WTC11 (cell line): ENCODE data around the gene CHST7.
"Not testable (repeated sequence)": the region's sequence is repeated elsewhere in the genome, so short reads cannot be mapped to it uniquely, and the experiment has no call there.

Source experiments
- ARID4B ChIP-seq: sonication (generic); formaldehyde crosslinking; IDR thresholded peaks from 2 replicates; pipeline ENCODE4 v1.8.0; 2023; ENCODE audit warnings: missing genetic modification reagents, mild to moderate bottlenecking, borderline replicate concordance
- ATF1 ChIP-seq: sonication (generic); formaldehyde crosslinking; IDR thresholded peaks from 2 replicates; pipeline ENCODE4 v1.8.1; 2023; ENCODE audit warnings: mild to moderate bottlenecking, moderate library complexity, missing genetic modification reagents
- CBFB ChIP-seq: sonication (generic); formaldehyde crosslinking; IDR thresholded peaks from 2 replicates; pipeline ENCODE4 v1.8.1; 2022; ENCODE audit warnings: mild to moderate bottlenecking, low read depth, missing genetic modification reagents
- E2F4 ChIP-seq: sonication (generic); formaldehyde crosslinking; IDR thresholded peaks from 2 replicates; pipeline ENCODE4 v1.8.1; 2022; ENCODE audit warnings: low read depth, mild to moderate bottlenecking, moderate library complexity, missing genetic modification reagents, borderline replicate concordance
- ELF4 ChIP-seq: sonication (generic); formaldehyde crosslinking; IDR thresholded peaks from 2 replicates; pipeline ENCODE4 v1.8.1; 2022; ENCODE audit warnings: low read depth, mild to moderate bottlenecking, moderate library complexity, missing genetic modification reagents
- SP1 ChIP-seq: sonication (generic); formaldehyde crosslinking; conservative IDR thresholded peaks from 2 replicates; pipeline ENCODE4 v1.8.1; 2022; ENCODE audit warnings: missing genetic modification reagents
- ZBTB21 ChIP-seq: sonication (generic); formaldehyde crosslinking; IDR thresholded peaks from 2 replicates; pipeline ENCODE4 v1.8.1; 2023; ENCODE audit warnings: mild to moderate bottlenecking, missing genetic modification reagents, borderline replicate concordance
- ZNF317 ChIP-seq: sonication (generic); formaldehyde crosslinking; IDR thresholded peaks from 2 replicates; pipeline ENCODE4 v1.8.1; 2023; ENCODE audit warnings: low read depth, mild to moderate bottlenecking, moderate library complexity, missing genetic modification reagents, borderline replicate concordance
- ZNF512 ChIP-seq: sonication (generic); formaldehyde crosslinking; IDR thresholded peaks from 2 replicates; pipeline ENCODE4 v1.8.1; 2022; ENCODE audit warnings: missing genetic modification reagents, borderline replicate concordance
- TF ChIP-seq, protein P1 (sequence below): fragments of 200-600 bp; IDR thresholded peaks from 2 replicates; pipeline ENCODE4 v1.8.0; 2022; ENCODE audit warnings: antibody characterized with exemption
- TF ChIP-seq, protein P2 (sequence below): sonication (generic); formaldehyde crosslinking; conservative IDR thresholded peaks from 2 replicates; pipeline ENCODE4 v1.8.1; 2023; ENCODE audit warnings: mild to moderate bottlenecking, low read depth, missing genetic modification reagents, moderate library complexity
- TF ChIP-seq, protein P3 (sequence below): sonication (generic); formaldehyde crosslinking; IDR thresholded peaks from 2 replicates; pipeline ENCODE4 v1.8.0; 2022; ENCODE audit warnings: mild to moderate bottlenecking, missing genetic modification reagents
- TF ChIP-seq, protein P4 (sequence below): sonication (generic); formaldehyde crosslinking; IDR thresholded peaks from 2 replicates; pipeline ENCODE4 v1.8.1; 2023; ENCODE audit warnings: mild to moderate bottlenecking, moderate library complexity, missing genetic modification reagents
- TF ChIP-seq, protein P5 (sequence below): sonication (generic); formaldehyde crosslinking; IDR thresholded peaks from 2 replicates; pipeline ENCODE4 v1.8.1; 2023; ENCODE audit warnings: mild to moderate bottlenecking, missing genetic modification reagents, borderline replicate concordance

DNA sequence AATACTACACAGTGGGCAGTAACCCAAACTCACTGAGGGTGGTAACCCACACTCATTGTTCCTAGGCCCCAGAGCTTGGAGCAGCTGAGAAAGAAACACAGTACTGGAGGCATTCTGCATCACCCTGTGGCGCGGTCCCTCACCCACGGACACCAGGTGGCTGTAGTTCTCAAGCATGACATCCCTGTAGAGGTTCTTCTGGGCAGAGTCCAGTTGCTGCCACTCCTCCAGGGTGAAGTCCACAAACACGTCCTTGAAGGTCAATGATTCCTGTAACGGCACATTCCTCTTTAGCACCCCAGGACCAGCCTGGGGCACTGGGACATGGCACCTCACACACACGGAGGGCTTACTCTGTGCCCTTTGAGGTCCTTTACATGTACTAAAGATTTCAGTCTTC lies 44.9 kb upstream of the CHST7 start:
- not testable (repeated sequence) for TF ChIP-seq ARID4B (CRISPR knock-in tag); CBFB (CRISPR knock-in tag); ATF1 (CRISPR knock-in tag); ELF4 (CRISPR knock-in tag); SP1 (CRISPR knock-in tag); E2F4 (CRISPR knock-in tag); ZBTB21 (CRISPR knock-in tag); ZNF512; ZNF317 (CRISPR knock-in tag)
- TF ChIP-seq, protein P1, sequence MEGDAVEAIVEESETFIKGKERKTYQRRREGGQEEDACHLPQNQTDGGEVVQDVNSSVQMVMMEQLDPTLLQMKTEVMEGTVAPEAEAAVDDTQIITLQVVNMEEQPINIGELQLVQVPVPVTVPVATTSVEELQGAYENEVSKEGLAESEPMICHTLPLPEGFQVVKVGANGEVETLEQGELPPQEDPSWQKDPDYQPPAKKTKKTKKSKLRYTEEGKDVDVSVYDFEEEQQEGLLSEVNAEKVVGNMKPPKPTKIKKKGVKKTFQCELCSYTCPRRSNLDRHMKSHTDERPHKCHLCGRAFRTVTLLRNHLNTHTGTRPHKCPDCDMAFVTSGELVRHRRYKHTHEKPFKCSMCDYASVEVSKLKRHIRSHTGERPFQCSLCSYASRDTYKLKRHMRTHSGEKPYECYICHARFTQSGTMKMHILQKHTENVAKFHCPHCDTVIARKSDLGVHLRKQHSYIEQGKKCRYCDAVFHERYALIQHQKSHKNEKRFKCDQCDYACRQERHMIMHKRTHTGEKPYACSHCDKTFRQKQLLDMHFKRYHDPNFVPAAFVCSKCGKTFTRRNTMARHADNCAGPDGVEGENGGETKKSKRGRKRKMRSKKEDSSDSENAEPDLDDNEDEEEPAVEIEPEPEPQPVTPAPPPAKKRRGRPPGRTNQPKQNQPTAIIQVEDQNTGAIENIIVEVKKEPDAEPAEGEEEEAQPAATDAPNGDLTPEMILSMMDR: not testable (repeated sequence)
- TF ChIP-seq, protein P2, sequence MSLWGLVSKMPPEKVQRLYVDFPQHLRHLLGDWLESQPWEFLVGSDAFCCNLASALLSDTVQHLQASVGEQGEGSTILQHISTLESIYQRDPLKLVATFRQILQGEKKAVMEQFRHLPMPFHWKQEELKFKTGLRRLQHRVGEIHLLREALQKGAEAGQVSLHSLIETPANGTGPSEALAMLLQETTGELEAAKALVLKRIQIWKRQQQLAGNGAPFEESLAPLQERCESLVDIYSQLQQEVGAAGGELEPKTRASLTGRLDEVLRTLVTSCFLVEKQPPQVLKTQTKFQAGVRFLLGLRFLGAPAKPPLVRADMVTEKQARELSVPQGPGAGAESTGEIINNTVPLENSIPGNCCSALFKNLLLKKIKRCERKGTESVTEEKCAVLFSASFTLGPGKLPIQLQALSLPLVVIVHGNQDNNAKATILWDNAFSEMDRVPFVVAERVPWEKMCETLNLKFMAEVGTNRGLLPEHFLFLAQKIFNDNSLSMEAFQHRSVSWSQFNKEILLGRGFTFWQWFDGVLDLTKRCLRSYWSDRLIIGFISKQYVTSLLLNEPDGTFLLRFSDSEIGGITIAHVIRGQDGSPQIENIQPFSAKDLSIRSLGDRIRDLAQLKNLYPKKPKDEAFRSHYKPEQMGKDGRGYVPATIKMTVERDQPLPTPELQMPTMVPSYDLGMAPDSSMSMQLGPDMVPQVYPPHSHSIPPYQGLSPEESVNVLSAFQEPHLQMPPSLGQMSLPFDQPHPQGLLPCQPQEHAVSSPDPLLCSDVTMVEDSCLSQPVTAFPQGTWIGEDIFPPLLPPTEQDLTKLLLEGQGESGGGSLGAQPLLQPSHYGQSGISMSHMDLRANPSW (CRISPR knock-in tag): not testable (repeated sequence)
- TF ChIP-seq, protein P3, sequence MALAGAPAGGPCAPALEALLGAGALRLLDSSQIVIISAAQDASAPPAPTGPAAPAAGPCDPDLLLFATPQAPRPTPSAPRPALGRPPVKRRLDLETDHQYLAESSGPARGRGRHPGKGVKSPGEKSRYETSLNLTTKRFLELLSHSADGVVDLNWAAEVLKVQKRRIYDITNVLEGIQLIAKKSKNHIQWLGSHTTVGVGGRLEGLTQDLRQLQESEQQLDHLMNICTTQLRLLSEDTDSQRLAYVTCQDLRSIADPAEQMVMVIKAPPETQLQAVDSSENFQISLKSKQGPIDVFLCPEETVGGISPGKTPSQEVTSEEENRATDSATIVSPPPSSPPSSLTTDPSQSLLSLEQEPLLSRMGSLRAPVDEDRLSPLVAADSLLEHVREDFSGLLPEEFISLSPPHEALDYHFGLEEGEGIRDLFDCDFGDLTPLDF (CRISPR knock-in tag): not testable (repeated sequence)
- TF ChIP-seq, protein P4, sequence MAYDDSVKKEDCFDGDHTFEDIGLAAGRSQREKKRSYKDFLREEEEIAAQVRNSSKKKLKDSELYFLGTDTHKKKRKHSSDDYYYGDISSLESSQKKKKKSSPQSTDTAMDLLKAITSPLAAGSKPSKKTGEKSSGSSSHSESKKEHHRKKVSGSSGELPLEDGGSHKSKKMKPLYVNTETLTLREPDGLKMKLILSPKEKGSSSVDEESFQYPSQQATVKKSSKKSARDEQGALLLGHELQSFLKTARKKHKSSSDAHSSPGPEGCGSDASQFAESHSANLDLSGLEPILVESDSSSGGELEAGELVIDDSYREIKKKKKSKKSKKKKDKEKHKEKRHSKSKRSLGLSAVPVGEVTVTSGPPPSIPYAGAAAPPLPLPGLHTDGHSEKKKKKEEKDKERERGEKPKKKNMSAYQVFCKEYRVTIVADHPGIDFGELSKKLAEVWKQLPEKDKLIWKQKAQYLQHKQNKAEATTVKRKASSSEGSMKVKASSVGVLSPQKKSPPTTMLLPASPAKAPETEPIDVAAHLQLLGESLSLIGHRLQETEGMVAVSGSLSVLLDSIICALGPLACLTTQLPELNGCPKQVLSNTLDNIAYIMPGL (CRISPR knock-in tag): not testable (repeated sequence)
- TF ChIP-seq, protein P5, sequence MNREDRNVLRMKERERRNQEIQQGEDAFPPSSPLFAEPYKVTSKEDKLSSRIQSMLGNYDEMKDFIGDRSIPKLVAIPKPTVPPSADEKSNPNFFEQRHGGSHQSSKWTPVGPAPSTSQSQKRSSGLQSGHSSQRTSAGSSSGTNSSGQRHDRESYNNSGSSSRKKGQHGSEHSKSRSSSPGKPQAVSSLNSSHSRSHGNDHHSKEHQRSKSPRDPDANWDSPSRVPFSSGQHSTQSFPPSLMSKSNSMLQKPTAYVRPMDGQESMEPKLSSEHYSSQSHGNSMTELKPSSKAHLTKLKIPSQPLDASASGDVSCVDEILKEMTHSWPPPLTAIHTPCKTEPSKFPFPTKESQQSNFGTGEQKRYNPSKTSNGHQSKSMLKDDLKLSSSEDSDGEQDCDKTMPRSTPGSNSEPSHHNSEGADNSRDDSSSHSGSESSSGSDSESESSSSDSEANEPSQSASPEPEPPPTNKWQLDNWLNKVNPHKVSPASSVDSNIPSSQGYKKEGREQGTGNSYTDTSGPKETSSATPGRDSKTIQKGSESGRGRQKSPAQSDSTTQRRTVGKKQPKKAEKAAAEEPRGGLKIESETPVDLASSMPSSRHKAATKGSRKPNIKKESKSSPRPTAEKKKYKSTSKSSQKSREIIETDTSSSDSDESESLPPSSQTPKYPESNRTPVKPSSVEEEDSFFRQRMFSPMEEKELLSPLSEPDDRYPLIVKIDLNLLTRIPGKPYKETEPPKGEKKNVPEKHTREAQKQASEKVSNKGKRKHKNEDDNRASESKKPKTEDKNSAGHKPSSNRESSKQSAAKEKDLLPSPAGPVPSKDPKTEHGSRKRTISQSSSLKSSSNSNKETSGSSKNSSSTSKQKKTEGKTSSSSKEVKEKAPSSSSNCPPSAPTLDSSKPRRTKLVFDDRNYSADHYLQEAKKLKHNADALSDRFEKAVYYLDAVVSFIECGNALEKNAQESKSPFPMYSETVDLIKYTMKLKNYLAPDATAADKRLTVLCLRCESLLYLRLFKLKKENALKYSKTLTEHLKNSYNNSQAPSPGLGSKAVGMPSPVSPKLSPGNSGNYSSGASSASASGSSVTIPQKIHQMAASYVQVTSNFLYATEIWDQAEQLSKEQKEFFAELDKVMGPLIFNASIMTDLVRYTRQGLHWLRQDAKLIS: not testable (repeated sequence)
